GM18511 (cell line): ENCODE measurements around the gene MIP.
A peak's percentile ranks its signal among the peaks of the same experiment; 100 is the strongest.
"Not testable (repeated sequence)": the region's sequence is repeated elsewhere in the genome, so short reads cannot be mapped to it uniquely, and the experiment has no call there.

ENCODE experiments used
- ATAC-seq: cut with Tn5 transposase; IDR thresholded peaks from one replicate; pipeline ENCODE4 v1.9.1; 2021; ENCODE audit warnings: mild to moderate bottlenecking, moderate library complexity; ENCODE audit not compliant: unreplicated experiment

MIP gene

DNA sequence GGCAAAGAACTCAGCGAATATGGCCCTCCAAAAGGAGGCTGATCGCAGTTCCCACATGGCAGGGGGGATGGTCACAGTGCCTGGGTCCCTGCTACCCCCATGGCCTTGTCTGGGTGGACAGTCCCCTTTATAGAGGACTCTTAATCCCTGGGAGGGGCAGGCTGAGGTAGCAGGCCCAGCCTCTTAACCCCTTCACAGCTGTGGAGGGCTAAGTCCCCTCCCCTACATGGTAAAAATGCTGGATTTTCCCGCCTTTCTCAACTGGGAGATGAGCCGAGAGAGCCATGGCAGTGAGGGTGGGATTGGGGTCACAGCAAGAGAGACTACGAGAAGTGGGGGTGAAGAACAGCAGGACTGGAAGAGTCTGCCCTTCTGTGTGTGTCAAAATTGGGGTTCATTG lies at the start of gene MIP:
TSS of gene MIP (minus strand) at position 101 of the 400 bp plus-strand sequence. CDS start at position 57, 44 bp downstream.
- ATAC-seq: no peak

- not testable (repeated sequence) for ATAC-seq
Measured at GRCh38 chr12:56499879-56500278, 45.4 kb upstream of the MIP start.

DNA sequence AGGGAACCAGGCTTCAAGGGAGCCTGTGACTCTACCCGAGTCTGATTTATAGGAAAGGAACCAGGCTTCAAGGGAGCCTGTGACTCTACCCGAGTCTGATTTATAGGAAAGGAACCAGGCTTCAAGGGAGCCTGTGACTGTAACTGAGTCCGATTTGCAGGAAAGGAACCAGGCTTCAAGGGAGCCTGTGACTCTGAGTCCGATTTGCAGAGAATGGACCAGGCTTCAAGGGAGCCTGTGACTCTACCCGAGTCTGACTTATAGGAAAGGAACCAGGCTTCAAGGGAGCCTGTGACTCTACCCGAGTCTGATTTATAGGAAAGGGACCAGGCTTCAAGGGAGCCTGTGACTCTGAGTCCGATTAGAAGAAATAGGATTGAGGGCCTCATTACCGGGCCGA lies 45.0 kb upstream of the MIP start:
- not testable (repeated sequence) for ATAC-seq

- ATAC-seq: not testable (repeated sequence)
Measured at GRCh38 chr12:56498126-56498902, 43.9 kb upstream of the MIP start.

DNA sequence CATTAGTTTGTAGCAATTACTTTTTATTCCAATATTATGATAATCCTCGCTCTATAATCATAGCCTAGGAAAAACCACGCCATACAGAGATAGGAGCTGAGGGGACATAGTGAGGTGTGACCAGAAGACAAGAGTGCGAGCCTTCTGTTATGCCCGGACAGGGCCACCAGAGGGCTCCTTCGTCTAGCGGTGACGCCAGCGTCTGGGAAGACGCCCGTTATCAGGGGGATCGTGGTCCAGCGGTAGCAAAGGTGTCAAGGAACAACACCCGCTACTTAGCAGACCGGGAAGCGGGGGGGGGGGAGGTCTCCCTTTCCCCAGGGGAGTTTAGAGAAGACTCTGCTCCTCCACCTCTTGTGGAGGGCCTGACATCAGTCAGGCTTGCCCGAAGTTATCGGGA lies 42.2 kb upstream of the MIP start:
- not testable (repeated sequence) for ATAC-seq

- ATAC-seq: not testable (repeated sequence)
Measured at GRCh38 chr12:56494481-56494880, 40.0 kb upstream of the MIP start.

GRCh38 chr12:56494106-56494415 lies 39.6 kb upstream of the MIP start:
- not testable (repeated sequence) for ATAC-seq

DNA sequence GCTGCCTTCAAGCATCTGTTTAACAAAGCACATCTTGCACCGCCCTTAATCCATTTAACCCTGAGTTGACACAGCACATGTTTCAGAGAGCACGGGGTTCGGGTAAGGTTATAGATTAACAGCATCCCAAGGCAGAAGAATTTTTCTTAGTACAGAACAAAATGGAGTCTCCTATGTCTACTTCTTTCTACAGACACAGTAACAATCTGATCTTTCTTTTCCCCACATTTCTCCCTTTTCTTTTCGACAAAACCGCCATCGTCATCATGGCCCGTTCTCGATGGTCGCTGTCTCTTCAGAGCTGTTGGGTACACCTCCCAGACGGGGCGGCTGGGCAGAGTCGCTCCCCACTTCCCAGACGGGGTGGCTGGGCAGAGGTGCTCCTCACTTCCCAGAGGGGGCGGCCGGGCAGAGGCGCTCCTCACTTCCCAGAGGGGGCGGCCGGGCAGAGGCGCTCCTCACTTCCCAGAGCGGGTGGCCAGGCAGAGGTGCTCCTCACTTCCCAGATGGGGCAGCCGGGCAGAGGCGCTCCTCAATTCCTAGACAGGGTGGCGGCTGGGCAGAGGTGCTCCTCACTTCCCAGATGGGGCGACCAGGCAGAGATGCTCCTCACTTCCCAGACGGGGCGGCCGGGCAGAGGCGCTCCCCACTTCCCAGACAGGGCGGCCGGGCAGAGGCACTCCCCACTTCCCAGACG lies 39.1 kb upstream of the MIP start:
- ATAC-seq: not testable (repeated sequence)

DNA sequence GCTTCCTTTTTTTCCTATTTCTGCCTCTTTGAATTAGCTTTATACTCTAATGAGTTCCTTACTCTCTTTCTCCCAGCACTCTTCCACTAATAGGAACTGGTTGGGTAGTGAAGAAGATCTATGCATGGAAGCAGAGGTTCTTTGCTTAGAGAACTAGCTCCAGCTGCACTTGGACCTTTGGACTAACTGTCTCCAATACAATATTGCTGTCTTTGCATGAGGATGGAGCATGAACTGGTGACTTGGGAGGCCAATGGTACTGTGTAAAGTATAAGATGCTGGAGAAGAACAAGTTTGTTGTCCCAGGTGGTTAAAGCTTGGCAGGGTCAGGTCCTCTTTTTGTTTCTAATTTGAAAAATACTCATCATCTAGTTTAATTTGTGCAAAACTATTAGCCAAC lies 35.9 kb upstream of the MIP start:
- ATAC-seq: no peak

DNA sequence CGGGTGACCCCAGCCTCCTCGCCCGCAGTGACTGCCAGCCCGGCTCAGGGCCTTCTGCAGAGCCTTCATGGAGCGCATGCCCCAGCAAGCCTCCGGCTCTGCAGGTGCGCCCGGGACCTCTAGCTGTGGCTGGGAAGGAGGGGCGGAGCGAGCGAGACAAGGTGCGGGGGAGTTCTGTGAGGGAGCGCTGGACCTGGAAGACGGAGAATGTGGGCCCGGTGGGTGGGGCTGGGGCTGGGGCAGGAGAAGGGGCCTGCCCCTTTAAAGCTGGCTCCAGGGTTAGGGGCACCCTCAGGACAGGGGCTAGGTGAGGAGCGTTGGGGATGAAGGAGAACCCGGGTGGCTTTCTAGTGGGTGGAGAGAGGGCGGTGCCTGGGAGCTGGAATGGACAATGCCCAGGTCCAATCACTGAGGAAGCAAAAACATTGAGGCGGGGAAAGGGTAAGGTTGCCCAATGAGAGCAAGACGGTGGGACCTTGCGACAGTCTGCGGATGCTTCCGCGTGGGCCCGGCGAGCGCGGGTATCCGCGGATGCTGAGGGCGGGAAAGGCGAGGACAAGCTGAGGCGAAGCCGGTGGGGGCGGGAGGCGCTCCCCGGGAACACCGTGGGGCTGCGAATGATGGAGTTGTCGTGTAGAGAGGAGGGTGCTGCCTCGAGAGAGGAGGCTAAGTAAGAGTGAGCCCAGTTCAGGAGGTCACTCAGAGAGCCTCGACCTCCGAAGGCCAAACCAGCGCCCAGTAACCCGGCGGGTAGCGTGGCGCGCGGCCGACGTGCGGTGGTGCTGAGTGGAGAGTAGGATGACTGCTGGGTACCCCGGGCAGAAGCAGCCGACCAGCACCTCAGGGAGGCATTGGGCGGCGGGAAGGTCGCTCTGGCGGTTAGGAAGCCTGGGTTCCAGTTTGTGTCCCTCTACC lies 33.8 kb upstream of the MIP start, which contains the start of gene GLS2:
TSS of gene GLS2 (minus strand) at position 121 of the 915 bp plus-strand sequence. CDS start at position 78, 43 bp downstream.
- ATAC-seq: peak; percentile 97

DNA sequence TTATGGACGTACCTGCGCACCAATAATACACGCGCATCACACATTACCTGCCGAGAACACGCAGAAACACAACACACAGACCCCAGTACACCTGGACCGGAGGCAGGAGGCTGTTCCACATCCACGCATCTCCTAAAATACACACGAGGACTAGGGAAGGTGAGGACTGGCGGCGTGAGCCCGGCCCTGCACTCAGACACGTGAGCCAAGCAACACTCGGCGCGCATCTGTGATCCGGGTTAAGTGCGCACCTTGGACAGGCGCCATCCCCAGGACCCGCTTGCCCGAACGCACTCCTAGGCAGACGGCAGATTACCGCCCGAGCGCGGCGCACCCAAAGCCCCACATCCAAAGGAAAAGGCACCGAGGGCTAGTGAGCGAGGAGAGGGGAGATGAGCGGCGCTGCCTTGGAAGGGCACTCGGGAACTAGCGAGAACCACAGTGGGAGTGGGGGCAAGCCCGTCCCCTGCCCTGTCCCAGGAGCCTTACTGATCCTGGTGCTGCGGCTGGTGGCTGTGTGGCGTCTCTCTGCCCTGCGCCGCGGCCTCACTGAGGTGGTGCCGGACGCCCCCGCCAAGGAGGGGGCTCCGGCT lies 33.1 kb upstream of the MIP start:
- peak; percentile 40 for ATAC-seq

- no peak for ATAC-seq
Measured at GRCh38 chr12:56486694-56487093, 32.2 kb upstream of the MIP start.

GRCh38 chr12:56484566-56484965 lies 30.1 kb upstream of the MIP start:
- no peak for ATAC-seq

GRCh38 chr12:56479625-56480024 lies 25.2 kb upstream of the MIP start:
- no peak for ATAC-seq

DNA sequence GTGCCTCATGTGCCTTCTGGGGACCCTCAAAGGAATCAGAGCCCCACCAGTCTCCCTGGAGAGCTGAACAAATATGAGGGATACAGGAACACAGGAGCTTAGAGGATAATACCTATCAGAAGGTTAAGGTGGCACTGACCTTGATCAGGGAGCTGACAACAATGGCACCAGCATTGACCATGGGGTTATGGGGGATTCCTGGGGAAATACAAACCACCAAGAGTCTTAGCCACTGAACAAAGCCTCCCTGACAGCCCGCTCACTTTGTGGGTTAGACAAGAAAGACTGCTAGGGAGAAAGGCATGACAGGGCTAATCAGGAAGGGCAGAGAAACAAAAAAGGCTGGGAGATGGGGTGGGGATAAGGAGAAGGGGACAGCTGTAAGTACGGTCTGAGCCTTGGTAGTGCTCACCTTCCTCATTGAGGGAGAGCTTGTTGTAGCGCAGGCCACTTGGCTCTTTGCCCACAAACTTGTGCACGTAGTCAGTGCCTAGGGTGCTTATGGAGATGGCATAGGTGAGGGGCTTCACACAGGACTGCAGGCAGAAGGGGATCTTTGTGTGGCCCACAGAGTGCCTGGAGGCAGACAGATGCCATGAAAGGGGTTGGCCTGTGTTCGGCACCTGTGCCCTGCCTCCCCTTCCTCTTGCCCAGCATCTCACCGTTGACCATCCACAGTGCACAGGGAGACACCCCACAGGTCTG lies 23.2 kb upstream of the MIP start:
- no peak for ATAC-seq

DNA sequence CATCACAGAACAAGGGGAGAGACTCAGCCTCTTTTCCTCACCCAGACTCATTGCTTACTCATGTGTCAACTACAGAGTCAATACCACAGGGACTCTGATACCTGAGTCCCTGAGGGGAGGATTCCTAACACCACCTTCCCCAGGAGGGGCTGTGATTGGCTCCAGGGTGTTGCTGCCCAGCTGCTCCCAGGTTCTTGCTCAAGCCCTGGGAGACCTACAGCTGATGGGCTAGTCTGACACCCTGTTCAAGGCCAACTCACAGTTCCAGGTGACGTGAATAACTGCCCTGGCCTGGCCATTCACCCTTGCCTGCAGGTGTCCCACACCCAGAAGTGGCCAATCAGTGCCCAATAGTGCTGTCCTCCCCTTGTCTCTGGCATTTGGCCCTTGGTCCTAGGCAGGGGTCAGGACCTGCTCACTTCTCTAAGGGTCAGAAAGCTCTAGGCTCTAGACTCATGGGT lies 22.5 kb upstream of the MIP start:
- ATAC-seq: no peak

- ATAC-seq: no peak
Measured at GRCh38 chr12:56476143-56476542, 21.7 kb upstream of the MIP start.

GRCh38 chr12:56474389-56474788 lies 19.9 kb upstream of the MIP start:
- no peak for ATAC-seq

DNA sequence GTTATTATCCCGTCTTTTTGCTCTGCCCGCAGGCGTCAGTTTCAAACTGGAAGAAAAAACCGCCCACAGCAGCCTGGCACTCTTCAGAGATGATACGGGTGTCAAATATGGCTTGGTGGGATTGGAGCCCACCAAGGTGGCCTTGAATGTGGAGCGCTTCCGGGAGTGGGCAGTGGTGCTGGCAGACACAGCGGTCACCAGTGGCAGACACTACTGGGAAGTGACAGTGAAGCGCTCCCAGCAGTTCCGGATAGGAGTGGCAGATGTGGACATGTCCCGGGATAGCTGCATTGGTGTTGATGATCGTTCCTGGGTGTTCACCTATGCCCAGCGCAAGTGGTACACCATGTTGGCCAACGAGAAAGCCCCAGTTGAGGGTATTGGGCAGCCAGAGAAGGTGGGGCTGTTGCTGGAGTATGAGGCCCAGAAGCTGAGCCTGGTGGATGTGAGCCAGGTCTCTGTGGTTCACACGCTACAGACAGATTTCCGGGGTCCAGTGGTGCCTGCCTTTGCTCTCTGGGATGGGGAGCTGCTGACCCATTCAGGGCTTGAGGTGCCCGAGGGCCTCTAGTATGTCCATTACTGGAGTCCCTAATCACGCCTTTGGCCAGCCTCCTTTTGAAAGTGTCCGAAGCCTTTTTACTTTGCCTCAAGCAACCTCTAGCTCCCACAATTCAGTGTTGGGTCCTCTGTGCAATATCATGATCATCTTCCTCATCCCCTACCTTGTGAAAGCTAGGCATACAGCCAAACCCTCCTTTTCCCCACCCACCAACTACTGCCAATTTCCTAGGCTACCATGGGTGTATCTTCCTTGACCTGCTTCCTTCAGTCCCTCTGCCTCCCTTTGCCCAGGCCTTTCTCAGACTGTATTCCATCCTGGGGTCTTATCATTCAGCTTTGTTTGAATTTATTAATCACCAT lies 14.8 kb upstream of the MIP start:
- ATAC-seq: peak; percentile 35
